Endothelial cell (in vitro differentiated cells): Measurements from ENCODE around the gene METRNL. TPM values are rescaled to one million over a fixed set of nuclear protein-coding genes. Genes with fewer than 3 reads are reported as not detected.
A peak's percentile ranks its signal among the peaks of the same experiment; 100 is the strongest.
"Not testable (repeated sequence)": the region's sequence is repeated elsewhere in the genome, so short reads cannot be mapped to it uniquely, and the experiment has no call there.

Source experiments
- DNase-seq: peaks from one replicate; pipeline ENCODE4 v3.0.0; 2021; ENCODE audit warnings: low spot score
- H3K27ac Mint-ChIP-seq: one replicate; pipeline ENCODE4 v1.8.0; 2021; ENCODE audit warnings: mixed read lengths, inconsistent platforms; ENCODE audit not compliant: unreplicated experiment
- H3K27me3 Mint-ChIP-seq: one replicate; pipeline ENCODE4 v1.8.0; 2021; ENCODE audit warnings: mild to moderate bottlenecking, moderate library complexity, mixed read lengths, inconsistent platforms; ENCODE audit not compliant: unreplicated experiment
- H3K36me3 Mint-ChIP-seq: one replicate; pipeline ENCODE4 v1.8.0; 2021; ENCODE audit warnings: mild to moderate bottlenecking, low read depth, mixed read lengths, inconsistent platforms; ENCODE audit not compliant: unreplicated experiment
- H3K4me1 Mint-ChIP-seq: one replicate; pipeline ENCODE4 v1.8.0; 2021; ENCODE audit warnings: mild to moderate bottlenecking, mixed read lengths, inconsistent platforms; ENCODE audit not compliant: unreplicated experiment
- H3K4me3 Mint-ChIP-seq: one replicate; pipeline ENCODE4 v1.8.0; 2021; ENCODE audit warnings: mild to moderate bottlenecking, mixed read lengths, inconsistent platforms; ENCODE audit not compliant: unreplicated experiment
- H3K9me3 Mint-ChIP-seq: one replicate; pipeline ENCODE4 v1.8.0; 2021; ENCODE audit warnings: mixed read lengths, inconsistent platforms; ENCODE audit not compliant: unreplicated experiment
- total RNA-seq: library from RNA; stranded (reverse); fragmentation: NEBNext Ultra II Directional; extraction: Animal tissue kit (Norgen Biotek cat#: 25700); gene quantifications from one replicate; pipeline ENCODE4 v1.2.1, GENCODE V29; 2021; ENCODE audit not compliant: unreplicated experiment
- TF ChIP-seq, protein P1 (sequence below): fragments of 200-600 bp; sonication (generic); IDR thresholded peaks from one replicate; pipeline ENCODE4 v1.5.0; 2021; ENCODE audit warnings: antibody characterized with exemption; ENCODE audit not compliant: unreplicated experiment

The METRNL gene
- total RNA-seq, 1 donor from 2014 or later = 5.3 TPM

DNA sequence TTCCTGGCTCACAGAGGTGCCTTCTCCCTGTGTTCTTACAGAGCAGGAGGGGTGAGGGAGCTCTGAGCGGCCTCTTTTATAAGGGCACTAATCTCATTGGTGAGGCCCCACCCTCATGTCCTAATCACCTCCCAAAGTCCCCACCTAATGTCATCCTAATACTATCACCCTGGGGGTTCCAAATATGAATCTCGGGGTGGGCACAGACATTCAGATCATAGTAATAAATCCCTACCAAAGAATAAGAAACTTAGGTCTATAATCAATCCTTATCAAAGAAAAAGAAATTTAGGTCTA is 32.3 kb upstream of the METRNL start:
- Mint-ChIP-seq H3K4me3 (no peak overlapping the region), H3K27ac (no peak overlapping the region), H3K27me3 (peaks cover 5% of the 10 kb centered on the region), H3K4me1 (peaks cover 8% of the 10 kb centered on the region), H3K9me3 (no peaks in the 10 kb centered on the region), H3K36me3 (peaks cover 11% of the 10 kb centered on the region)
- TF ChIP-seq, protein P1, sequence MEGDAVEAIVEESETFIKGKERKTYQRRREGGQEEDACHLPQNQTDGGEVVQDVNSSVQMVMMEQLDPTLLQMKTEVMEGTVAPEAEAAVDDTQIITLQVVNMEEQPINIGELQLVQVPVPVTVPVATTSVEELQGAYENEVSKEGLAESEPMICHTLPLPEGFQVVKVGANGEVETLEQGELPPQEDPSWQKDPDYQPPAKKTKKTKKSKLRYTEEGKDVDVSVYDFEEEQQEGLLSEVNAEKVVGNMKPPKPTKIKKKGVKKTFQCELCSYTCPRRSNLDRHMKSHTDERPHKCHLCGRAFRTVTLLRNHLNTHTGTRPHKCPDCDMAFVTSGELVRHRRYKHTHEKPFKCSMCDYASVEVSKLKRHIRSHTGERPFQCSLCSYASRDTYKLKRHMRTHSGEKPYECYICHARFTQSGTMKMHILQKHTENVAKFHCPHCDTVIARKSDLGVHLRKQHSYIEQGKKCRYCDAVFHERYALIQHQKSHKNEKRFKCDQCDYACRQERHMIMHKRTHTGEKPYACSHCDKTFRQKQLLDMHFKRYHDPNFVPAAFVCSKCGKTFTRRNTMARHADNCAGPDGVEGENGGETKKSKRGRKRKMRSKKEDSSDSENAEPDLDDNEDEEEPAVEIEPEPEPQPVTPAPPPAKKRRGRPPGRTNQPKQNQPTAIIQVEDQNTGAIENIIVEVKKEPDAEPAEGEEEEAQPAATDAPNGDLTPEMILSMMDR = no peak
- no peak for DNase-seq

DNA sequence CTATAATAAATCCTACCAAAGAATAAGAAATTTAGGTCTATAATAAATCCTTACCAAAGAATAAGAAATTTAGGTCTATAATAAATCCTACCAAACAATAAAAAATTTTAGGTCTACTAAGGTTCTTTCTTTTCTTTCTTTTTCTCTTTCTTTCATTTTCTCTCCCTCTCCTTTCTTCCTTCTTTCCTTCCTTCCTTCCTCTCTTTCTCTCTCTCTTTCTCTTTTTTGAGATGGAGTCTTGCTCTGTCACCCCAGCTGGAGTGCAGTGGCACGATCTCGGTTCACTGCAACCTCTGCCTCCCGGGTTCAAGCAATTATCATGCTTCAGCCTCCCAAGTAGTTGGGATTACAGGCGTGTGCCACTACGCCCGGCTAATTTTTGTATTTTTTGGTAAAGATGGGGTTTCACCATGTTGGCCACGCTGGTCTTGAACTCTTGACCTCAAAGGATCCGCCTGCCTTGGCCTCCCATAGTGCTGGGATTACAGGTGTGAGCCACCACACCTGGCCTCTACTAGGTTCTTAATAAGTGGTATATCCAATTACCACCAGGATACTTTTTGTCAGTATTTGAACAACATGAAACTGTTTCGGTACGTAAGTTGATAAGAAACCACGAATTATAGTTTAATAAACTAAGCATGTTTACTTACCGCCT is 31.5 kb upstream of the METRNL start:
- peak overlapping the region; percentile 57 for H3K27ac Mint-ChIP-seq
- H3K9me3 Mint-ChIP-seq, H3K4me1 Mint-ChIP-seq, H3K4me3 Mint-ChIP-seq, DNase-seq, H3K36me3 Mint-ChIP-seq, H3K27me3 Mint-ChIP-seq: not testable (repeated sequence)

DNA sequence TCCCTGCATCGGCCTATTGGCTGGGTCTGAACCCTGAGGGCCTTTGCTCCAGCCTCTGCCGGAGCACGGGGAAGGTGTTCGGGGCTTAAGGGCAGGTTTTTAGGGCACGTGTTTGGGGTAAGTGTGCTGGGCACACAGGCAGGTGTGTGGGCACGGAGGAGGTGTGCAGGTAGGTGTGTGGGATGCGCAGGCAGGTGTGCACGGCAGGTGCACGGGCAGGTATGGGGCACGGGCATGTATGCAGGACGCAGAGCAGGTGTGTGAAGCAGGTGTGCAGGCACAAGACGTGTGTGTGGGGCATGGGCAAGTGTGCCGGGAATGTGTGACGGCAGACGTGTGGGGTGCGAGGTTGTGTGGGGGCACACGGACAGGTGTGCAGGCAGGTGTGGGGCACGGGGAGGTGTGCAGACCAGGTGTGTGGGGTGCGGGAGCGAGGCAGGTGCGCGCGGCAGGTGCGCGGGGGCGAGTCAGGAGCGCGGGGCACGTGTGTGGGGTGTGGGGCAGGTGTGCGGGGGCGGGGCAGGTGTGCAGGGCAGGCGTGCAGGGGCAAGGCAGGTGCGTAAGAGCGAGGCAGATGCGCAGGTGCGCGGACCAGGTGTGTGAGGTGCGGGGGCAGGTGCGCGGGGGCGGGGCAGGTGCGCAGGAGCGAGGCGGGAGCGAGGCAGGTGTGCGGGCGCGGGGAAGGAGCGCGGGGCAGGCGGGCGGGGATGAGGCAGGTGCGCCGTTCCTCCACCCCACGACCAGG is 28.6 kb upstream of the METRNL start:
- peaks cover 7% of the 10 kb centered on the region for H3K27me3 Mint-ChIP-seq
- TF ChIP-seq, protein P1 = no peak
- peak overlapping the region; percentile 84 for H3K27ac Mint-ChIP-seq
- H3K4me3 Mint-ChIP-seq = peak overlapping the region; percentile 90
- DNase-seq = peak; percentile 2
- no peaks in the 10 kb centered on the region for H3K9me3 Mint-ChIP-seq
- H3K36me3 Mint-ChIP-seq = peaks cover 4% of the 10 kb centered on the region
- H3K4me1 Mint-ChIP-seq = peaks cover 7% of the 10 kb centered on the region

DNA sequence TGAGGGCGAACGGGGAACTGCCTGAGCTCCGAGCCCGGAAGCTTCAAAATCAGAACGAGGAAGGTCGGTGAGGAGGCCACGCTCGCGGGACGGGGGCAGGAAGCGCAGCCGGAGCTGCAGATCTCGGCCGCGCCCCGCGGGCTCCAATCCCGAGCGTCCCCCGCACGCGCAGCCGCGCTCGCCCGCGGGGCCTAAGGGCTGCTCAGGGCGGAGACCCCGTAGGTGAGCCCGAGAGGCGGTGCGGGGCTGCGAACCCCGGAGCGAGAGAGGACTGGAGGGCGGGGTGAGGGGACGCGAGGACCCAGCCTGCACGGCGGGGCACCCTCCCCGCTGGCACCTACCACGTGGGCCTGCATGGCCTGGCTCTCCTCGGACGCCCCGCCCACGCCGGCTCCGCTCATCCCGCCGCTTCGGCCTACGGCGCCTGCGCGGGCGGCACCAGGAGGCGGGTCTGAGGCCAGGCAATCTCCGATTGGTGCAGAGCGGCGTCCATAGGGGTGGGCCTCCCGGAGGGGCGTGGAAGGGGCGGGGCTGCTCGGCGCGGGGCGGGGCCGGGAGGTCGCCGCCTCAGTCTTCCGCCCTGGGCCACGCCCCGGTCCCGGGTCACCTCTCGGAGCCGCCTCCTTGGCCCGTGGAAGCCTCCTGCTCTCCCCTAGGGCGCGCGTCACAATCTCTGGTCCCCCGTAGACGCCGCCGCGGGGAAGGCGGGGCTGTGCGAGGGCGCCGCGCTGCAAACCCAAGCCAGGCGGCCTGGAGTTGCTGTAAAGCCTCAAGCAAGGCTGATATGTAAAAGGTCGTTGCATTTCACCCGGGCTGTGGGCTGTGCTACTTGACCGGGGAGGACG is 27.8 kb upstream of the METRNL start:
- H3K27me3 Mint-ChIP-seq = peaks cover 7% of the 10 kb centered on the region
- TF ChIP-seq, protein P1 = no peak
- peaks cover 7% of the 10 kb centered on the region for H3K4me1 Mint-ChIP-seq
- peak; percentile 97 for DNase-seq
- no peaks in the 10 kb centered on the region for H3K9me3 Mint-ChIP-seq
- H3K27ac Mint-ChIP-seq = no peak overlapping the region
- peaks cover 2% of the 10 kb centered on the region for H3K36me3 Mint-ChIP-seq
- H3K4me3 Mint-ChIP-seq = peak overlapping the region; percentile 90

DNA sequence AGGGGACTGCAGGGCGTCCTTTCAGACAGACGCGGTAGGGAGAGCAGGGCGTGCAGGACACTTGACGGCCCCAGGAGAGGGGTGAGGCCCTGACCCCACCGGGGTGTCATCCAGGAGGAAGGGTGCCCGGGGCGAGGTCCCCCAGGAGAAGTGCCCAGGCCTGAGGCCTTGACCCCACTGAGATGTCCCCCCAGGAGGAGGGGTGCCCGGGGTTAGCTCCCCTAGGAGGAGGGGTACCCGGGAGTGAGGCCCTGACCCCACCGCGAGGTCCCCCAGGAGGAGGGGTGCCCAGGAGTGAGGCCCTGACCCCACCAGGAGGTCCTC is 27.2 kb upstream of the METRNL start:
- Mint-ChIP-seq H3K27me3 (peaks cover 7% of the 10 kb centered on the region), H3K36me3 (no peaks in the 10 kb centered on the region), H3K27ac (no peak overlapping the region), H3K9me3 (no peaks in the 10 kb centered on the region), H3K4me3 (peak overlapping the region; percentile 77), H3K4me1 (peaks cover 7% of the 10 kb centered on the region)
- no peak for DNase-seq
- TF ChIP-seq, protein P1 = no peak
